HFF-Myc (cell line): ENCODE data around the gene ARL2BP.
"Not testable (repeated sequence)": the region's sequence is repeated elsewhere in the genome, so short reads cannot be mapped to it uniquely, and the experiment has no call there.

Experiments
- DNase-seq: peaks from one replicate; pipeline ENCODE4 v3.0.0-alpha.2; 2011; ENCODE audit warnings: low read depth; ENCODE audit errors: extremely low read depth
- H3K4me3 ChIP-seq: replicated peaks from 2 replicates; pipeline ENCODE4 v1.5.1; 2011; ENCODE audit warnings: low read depth, mild to moderate bottlenecking, control low read depth, low read length
- CTCF ChIP-seq: IDR thresholded peaks from 2 replicates; pipeline ENCODE4 v1.5.1; 2012; ENCODE audit warnings: mild to moderate bottlenecking, low read depth, low read length, control low read depth; ENCODE audit errors: missing control alignments

Gene ARL2BP

GRCh38 chr16:57270221-57271062 is 25.4 kb downstream of the ARL2BP start:
- TF ChIP-seq CTCF = no peak
- DNase-seq = no peak
- H3K4me3 ChIP-seq = no peak overlapping the region

- no peak overlapping the region for H3K4me3 ChIP-seq
- TF ChIP-seq CTCF = no peak
- DNase-seq = no peak
Observed at GRCh38 chr16:57271063-57271345, 25.9 kb downstream of the ARL2BP start.

- no peak overlapping the region for H3K4me3 ChIP-seq
- no peak for TF ChIP-seq CTCF
- no peak for DNase-seq
Observed at GRCh38 chr16:57271867-57272495, 26.9 kb downstream of the ARL2BP start.

- H3K4me3 ChIP-seq = no peak overlapping the region
- no peak for DNase-seq
- TF ChIP-seq CTCF = no peak
Observed at GRCh38 chr16:57273359-57273758, 28.3 kb downstream of the ARL2BP start.

GRCh38 chr16:57273826-57274225 is 28.8 kb downstream of the ARL2BP start:
- no peak for TF ChIP-seq CTCF
- no peak for DNase-seq
- no peak overlapping the region for H3K4me3 ChIP-seq

GRCh38 chr16:57275946-57276345 is 30.9 kb downstream of the ARL2BP start:
- H3K4me3 ChIP-seq, DNase-seq: not testable (repeated sequence)

- no peak for DNase-seq
- no peak for TF ChIP-seq CTCF
Observed at GRCh38 chr16:57276596-57276995, 31.5 kb downstream of the ARL2BP start.

More at GRCh38 chr16:57276596-57276995, 31.5 kb downstream of the ARL2BP start:
- H3K4me3 ChIP-seq = no peak overlapping the region
